Choroid plexus epithelial cell (primary cell): Measurements from ENCODE around the gene RERE.

ENCODE experiments used
- DNase-seq: peaks from one replicate; pipeline ENCODE4 v3.0.0-alpha.2; 2010; ENCODE audit warnings: low read depth
- H3K4me3 ChIP-seq: 2 replicates; pipeline ENCODE4 v1.5.1; 2011; ENCODE audit warnings: low read depth, mild to moderate bottlenecking, control low read depth, low read length, moderate library complexity
- TF ChIP-seq, protein P1 (sequence below): conservative IDR thresholded peaks from 2 replicates; pipeline ENCODE4 v1.5.1; 2011; ENCODE audit warnings: low read depth, mild to moderate bottlenecking, control low read depth, inconsistent platforms, low read length, moderate library complexity

The RERE gene

DNA sequence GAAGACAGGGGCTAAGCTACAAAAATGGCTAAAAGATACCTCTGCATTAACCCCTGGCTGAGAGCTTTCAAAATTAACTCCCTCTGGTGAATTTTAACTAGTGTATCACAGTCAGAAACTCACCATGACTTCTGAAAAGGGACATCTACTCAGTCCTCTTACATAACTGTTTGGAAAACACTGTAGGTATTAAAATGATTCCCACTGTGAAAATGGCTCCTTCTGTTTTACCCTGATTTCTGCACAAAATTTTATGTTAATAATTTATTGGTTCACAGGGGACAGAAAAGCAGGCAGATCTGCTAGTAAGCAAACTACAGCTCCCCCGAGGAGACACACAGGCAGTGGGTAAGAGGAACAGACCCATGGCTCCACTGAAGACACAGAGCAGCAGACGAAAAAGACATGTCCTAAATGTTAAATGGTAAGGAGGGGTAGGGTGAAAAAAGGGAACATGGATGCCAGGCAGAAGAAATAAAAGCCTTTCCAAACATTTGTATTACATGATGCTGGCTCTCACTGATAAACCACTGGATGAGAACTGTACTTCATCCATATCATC, 387.8 kb downstream of the RERE start:
- TF ChIP-seq, protein P1, sequence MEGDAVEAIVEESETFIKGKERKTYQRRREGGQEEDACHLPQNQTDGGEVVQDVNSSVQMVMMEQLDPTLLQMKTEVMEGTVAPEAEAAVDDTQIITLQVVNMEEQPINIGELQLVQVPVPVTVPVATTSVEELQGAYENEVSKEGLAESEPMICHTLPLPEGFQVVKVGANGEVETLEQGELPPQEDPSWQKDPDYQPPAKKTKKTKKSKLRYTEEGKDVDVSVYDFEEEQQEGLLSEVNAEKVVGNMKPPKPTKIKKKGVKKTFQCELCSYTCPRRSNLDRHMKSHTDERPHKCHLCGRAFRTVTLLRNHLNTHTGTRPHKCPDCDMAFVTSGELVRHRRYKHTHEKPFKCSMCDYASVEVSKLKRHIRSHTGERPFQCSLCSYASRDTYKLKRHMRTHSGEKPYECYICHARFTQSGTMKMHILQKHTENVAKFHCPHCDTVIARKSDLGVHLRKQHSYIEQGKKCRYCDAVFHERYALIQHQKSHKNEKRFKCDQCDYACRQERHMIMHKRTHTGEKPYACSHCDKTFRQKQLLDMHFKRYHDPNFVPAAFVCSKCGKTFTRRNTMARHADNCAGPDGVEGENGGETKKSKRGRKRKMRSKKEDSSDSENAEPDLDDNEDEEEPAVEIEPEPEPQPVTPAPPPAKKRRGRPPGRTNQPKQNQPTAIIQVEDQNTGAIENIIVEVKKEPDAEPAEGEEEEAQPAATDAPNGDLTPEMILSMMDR: no peak
- DNase-seq: no peak
- no peak overlapping the region for H3K4me3 ChIP-seq

DNA sequence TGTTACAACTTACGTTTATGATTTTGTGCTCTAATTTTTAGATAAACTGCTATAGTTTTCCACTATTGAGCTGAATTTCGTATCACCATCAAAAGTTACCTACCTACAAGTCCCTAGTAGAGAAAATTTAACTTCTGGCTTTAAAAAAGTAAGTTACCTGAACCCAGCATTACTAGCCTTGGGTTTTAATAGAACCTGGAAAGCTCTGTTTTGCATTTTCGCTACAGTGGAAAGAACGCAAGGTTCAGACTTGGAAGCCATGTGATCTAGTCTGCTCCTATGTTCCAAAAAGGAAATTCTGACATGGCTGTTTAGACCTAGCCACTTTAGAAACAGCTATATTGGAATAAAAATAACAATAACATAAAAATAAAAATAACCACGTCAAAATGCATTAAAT, 389.0 kb downstream of the RERE start:
- TF ChIP-seq, protein P1: no peak
- no peak for DNase-seq
- H3K4me3 ChIP-seq: no peak overlapping the region

DNA sequence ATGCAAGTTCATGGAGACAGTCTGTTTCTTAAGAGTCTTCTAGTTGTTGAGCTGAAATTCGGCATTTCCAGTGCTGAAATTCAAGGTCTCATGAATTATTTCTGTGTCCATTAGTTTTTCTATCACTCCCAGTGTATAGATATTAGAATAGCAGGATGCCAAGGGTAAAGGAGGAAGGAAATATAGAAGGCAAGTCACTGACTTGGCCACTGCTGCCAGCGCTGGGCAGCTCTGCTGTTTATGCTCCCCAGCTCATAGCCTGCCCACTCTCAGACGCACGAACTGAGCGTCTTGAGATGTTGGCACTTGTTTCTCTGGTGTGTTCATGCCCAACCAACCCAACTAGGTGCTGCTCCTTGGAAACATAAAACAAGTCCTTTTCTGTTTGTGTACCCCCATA, 389.5 kb downstream of the RERE start:
- TF ChIP-seq, protein P1: no peak
- no peak overlapping the region for H3K4me3 ChIP-seq
- DNase-seq: no peak

DNA sequence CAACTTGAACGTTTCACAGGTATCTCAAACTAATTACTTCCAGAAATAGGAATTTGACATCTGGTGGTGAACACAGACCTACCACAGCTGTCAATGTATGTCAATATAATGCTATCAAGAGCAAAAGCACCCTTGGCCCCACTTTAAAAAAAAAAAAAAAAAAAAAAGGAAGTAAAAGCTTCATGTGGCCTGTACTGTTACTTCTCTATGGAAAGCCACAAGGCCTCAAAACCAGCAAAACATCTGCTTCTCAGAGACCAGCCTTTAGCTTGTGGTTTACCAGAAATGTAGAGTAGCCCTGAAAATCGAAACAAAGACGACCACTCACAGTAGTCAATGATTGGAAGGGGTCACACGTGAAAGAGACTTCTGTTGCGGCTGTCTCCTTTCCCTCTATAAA, 389.9 kb downstream of the RERE start:
- DNase-seq: peak; percentile 12
- TF ChIP-seq, protein P1: no peak

DNA sequence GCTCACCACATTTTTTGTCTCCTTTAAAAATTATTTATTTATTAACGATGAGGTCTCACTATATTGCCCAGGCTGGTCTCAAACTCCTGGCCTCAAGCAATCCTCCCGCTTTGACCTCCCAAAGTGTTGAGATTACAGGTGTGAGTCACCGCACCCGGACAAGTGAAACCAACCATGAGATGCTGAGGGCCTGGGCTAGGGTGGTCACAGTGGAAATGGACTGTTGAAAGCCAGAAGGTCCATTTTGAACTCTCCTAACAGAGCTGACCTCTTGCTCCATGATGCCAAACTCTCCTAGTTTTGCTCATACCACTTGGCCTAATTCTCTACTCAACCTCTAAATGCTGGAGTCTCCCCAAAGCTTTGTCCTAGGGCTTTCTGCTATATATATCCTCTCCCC, 390.4 kb downstream of the RERE start:
- H3K4me3 ChIP-seq: no peak overlapping the region
- TF ChIP-seq, protein P1: no peak
- no peak for DNase-seq

More for the DNA sequence above, 389.9 kb downstream of the RERE start:
- no peak overlapping the region for H3K4me3 ChIP-seq

DNA sequence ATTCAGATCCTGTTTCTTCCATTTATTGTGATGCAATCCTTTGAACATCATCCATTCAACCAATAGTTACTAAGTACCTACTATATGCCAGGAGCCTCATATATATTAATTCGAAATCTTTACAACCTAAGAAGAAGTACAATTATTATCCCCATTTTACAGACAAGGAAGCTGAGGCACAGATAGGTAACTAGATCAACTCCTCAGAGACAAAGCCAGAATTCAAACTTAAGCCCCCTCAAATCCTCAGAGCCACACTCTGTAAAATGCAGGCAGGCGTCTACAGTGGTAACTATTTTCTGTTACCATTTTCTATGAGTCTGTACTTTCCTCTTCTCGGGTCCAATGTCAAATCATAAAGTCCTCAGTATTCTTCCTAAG, 391.7 kb downstream of the RERE start:
- no peak overlapping the region for H3K4me3 ChIP-seq
- TF ChIP-seq, protein P1: no peak
- no peak for DNase-seq

DNA sequence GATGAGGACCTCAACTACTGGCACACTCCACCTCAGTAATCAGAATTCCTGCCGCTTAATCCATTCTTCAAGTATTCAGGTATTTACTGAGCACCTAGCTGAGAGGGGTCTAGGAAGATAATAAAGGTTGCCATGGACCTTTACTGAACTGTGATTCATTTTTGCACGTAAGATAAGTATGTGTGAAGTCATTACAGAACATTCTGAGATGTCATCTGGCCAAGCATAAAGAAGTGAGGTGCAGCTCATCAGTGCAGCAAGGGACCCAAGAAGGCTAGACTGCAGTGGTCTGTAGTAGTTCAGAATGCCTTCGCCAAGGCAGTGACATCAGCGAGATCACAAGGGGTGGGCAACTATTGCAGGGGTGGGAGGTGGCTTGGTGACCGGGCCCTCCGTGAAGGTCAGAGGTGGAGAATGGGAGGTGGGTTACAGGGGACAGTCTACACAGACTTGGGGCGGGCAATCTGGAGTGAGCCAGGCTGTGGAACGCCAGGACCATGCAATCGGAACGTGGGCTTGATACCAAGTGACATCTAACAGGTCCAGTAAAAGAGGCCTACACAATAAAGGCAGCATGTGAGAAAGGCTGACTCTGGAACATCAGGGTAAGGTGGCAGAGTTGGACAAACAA, 392.2 kb downstream of the RERE start:
- H3K4me3 ChIP-seq: no peak overlapping the region
- TF ChIP-seq, protein P1: no peak
- DNase-seq: no peak
